Measurements from ENCODE around the gene LRRC25. TPM values are rescaled to one million over a fixed set of nuclear protein-coding genes. Genes with fewer than 3 reads are reported as not detected.

LRRC25 gene
- total RNA-seq, 1 donor from 2014 or later, result not detected

DNA sequence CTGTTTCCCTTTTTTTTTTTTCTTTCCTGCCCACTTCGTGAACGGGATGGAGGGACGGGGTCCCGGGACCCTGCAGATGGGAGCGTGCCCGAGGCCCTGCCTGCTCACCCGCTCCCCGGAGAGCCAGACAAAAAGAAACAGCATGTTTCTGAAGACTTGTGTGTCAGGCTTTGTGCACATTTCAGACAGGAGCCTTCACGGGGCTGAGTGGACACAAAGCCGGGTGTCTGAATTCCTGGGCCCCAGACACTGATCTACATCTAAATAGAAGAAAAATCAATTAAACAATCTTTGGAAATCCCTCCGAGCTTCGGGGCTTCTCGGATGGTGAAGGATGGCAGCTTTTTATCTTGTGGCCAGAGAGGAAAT, 52.9 kb downstream of the LRRC25 start:
- DNase-seq (ENCODE audit: low read depth, low spot score), result no peak
- Mint-ChIP-seq H3K4me3 (peak overlapping the region; percentile 60), H3K4me1 (peaks cover 44% of the 10 kb centered on the region), H3K27ac (ENCODE audit: unreplicated experiment) (peak overlapping the region; percentile 78), H3K36me3 (ENCODE audit: low read depth) (no peaks in the 10 kb centered on the region), H3K9me3 (no peaks in the 10 kb centered on the region), H3K27me3 (ENCODE audit: low read depth) (peaks cover 92% of the 10 kb centered on the region)
- TF ChIP-seq, protein P1, sequence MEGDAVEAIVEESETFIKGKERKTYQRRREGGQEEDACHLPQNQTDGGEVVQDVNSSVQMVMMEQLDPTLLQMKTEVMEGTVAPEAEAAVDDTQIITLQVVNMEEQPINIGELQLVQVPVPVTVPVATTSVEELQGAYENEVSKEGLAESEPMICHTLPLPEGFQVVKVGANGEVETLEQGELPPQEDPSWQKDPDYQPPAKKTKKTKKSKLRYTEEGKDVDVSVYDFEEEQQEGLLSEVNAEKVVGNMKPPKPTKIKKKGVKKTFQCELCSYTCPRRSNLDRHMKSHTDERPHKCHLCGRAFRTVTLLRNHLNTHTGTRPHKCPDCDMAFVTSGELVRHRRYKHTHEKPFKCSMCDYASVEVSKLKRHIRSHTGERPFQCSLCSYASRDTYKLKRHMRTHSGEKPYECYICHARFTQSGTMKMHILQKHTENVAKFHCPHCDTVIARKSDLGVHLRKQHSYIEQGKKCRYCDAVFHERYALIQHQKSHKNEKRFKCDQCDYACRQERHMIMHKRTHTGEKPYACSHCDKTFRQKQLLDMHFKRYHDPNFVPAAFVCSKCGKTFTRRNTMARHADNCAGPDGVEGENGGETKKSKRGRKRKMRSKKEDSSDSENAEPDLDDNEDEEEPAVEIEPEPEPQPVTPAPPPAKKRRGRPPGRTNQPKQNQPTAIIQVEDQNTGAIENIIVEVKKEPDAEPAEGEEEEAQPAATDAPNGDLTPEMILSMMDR (conservative IDR thresholded peaks at IDR 0.05), result no peak

DNA sequence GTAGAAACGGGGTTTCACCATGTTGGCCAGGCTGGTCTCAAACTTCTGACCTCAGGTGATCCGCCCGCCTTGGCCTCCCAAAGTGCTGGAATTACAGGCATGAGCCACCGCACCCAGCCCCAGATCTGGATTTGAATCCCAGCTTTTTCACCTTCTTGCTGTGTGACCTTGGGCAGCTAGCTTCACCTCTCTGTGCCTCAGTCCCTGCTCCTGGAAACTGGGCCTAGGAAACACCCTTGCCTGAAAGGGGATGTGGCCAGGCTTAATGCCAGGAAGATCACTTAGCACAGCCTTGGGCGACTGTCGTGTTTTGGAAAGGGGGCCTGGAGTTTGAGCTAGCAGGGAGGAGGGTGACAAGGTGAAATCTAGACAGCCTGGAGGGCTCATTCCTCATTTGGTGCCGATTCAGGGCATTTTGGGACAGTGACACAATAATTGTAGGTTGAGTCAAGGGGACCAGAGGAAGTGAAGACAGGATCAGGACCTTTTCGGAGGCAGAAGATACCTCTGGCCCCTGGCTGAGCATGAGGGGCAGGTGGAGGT, 55.3 kb downstream of the LRRC25 start:
- Mint-ChIP-seq H3K4me1 (peaks cover 39% of the 10 kb centered on the region), H3K27ac (ENCODE audit: unreplicated experiment) (no peak overlapping the region)

More for the DNA sequence above, 55.3 kb downstream of the LRRC25 start:
- Mint-ChIP-seq H3K36me3 (ENCODE audit: low read depth) (no peaks in the 10 kb centered on the region), H3K4me3 (no peak overlapping the region), H3K27me3 (ENCODE audit: low read depth) (peaks cover 86% of the 10 kb centered on the region), H3K9me3 (no peaks in the 10 kb centered on the region)
- no peak for DNase-seq (ENCODE audit: low read depth, low spot score)
- TF ChIP-seq, protein P1 (conservative IDR thresholded peaks at IDR 0.05), result no peak

Small RNA genes lying within 50 kb of the gene (microRNA-seq; reads per million reads assigned to microRNA genes)
- not detected for gene MIR3189

Other genes with a start within 250 kb of the LRRC25 start
- gene PIK3R2, start 244.5 kb downstream of the LRRC25 start, total RNA-seq, result 72.5 and 74.8 TPM in 2 replicates
- not detected in 2 replicates for gene IFI30, start 223.8 kb downstream of the LRRC25 start, total RNA-seq
- 16.9 and 17.2 TPM in 2 replicates for gene MPV17L2, start 204.4 kb downstream of the LRRC25 start, total RNA-seq
- 9.2 and 9.9 TPM in 2 replicates for gene RAB3A, start 193.6 kb downstream of the LRRC25 start, total RNA-seq
- gene PDE4C, start 171.2 kb downstream of the LRRC25 start, total RNA-seq, result 0.09 and 0.25 TPM in 2 replicates
- 2.2 and 2.5 TPM in 2 replicates for gene IQCN, start 123.2 kb downstream of the LRRC25 start, total RNA-seq
- 73.6 and 85.1 TPM in 2 replicates for gene JUND, start 116.0 kb downstream of the LRRC25 start, total RNA-seq
- gene LSM4, start 74.5 kb downstream of the LRRC25 start, total RNA-seq, result 283 and 292 TPM in 2 replicates
- gene PGPEP1, start 57.0 kb downstream of the LRRC25 start, total RNA-seq, result 5.2 and 8.3 TPM in 2 replicates
- 1.2 TPM in 2 replicates for gene GDF15, start 11.5 kb downstream of the LRRC25 start, total RNA-seq
- gene SSBP4, start 21.8 kb upstream of the LRRC25 start, total RNA-seq, result 68.0 and 71.8 TPM in 2 replicates
- 251 and 254 TPM in 2 replicates for gene ISYNA1, start 40.5 kb upstream of the LRRC25 start, total RNA-seq
- 11.1 and 14.2 TPM in 2 replicates for gene ELL, start 124.4 kb upstream of the LRRC25 start, total RNA-seq
- gene FKBP8, start 146.0 kb upstream of the LRRC25 start, total RNA-seq, result 173 and 175 TPM in 2 replicates
- gene KXD1, start 160.2 kb upstream of the LRRC25 start, total RNA-seq, result 88.5 and 91.7 TPM in 2 replicates
- gene UBA52, start 174.2 kb upstream of the LRRC25 start, total RNA-seq, result 1,081 and 1,137 TPM in 2 replicates
- 71.8 and 71.9 TPM in 2 replicates for gene REX1BD, start 191.2 kb upstream of the LRRC25 start, total RNA-seq
- gene CRLF1, start 209.2 kb upstream of the LRRC25 start, total RNA-seq, result 0.68 and 1.5 TPM in 2 replicates
- gene TMEM59L, start 215.2 kb upstream of the LRRC25 start, total RNA-seq, result 6.4 and 6.5 TPM in 2 replicates
- gene KLHL26, start 239.4 kb upstream of the LRRC25 start, total RNA-seq, result 11.1 and 12.3 TPM in 2 replicates

Measured in neural crest cell (in vitro differentiated cells).